Endothelial cell of umbilical vein (primary cell): ENCODE data around the gene SELENOV. TPM values are rescaled to one million over a fixed set of nuclear protein-coding genes. Genes with fewer than 3 reads are reported as not detected.

Experiments
- BruUV-seq: library from RNA; stranded (reverse); fragments of 400-500 nt; replicated peaks from 2 replicates; lab custom pipeline; 2021; lab: Mats Ljungman, UMichigan
- CTCF ChIA-PET: fragments of 300-600, 350-600 bp; sonication (Branson Sonifier 250); formaldehyde crosslinking; loops from one replicate; lab custom pipeline; 2021; ENCODE audit warnings: antibody characterized with exemption, inconsistent platforms; lab: Charles Lee
- POLR2A ChIA-PET: fragments of 300-600, 350-600 bp; sonication (Branson Sonifier 250); formaldehyde crosslinking; loops from one replicate; lab custom pipeline; 2021; ENCODE audit warnings: antibody characterized with exemption, inconsistent platforms; lab: Charles Lee
- DNase-seq: peaks from one replicate; pipeline ENCODE4 v3.0.0-alpha.2; 2011; ENCODE audit warnings: low read depth, low spot score
- FAIRE-seq: peaks from 2 replicates; lab custom pipeline; 2011; peaks lifted over from hg19 to GRCh38; lab: Jason Lieb, UNC
- H2AFZ ChIP-seq: 2 replicates; pipeline ENCODE4 v1.6.0; 2012; ENCODE audit warnings: low read depth, low read length, control low read depth, inconsistent platforms
- H3K27ac ChIP-seq: 2 replicates; pipeline ENCODE4 v1.5.1; 2011; ENCODE audit warnings: low read depth, mild to moderate bottlenecking, control low read depth, low read length, moderate library complexity; ENCODE audit not compliant: insufficient read depth
- H3K27me3 ChIP-seq, 2 experiments: 2 replicates each; pipeline versions ENCODE4 v1.6.0 to v1.6.1; 2011; ENCODE audit warnings: low read length in 2 of 2, mixed read lengths in 1 of 2; ENCODE audit not compliant: control insufficient read depth in 2 of 2, insufficient read depth in 2 of 2
- H3K36me3 ChIP-seq, 2 experiments: 2 replicates in 1 of 2; 3 replicates in 1 of 2; pipeline ENCODE4 v1.5.1; 2011; ENCODE audit warnings: low read length in 2 of 2, mild to moderate bottlenecking in 1 of 2, moderate library complexity in 1 of 2; ENCODE audit not compliant: control insufficient read depth in 2 of 2, insufficient read depth in 2 of 2; ENCODE audit errors: extremely low read depth in 1 of 2
- H3K4me1 ChIP-seq: 3 replicates; pipeline ENCODE4 v1.5.1; 2011; ENCODE audit warnings: mild to moderate bottlenecking, low read length; ENCODE audit not compliant: control insufficient read depth, insufficient read depth; ENCODE audit errors: extremely low read depth
- H3K4me2 ChIP-seq: 2 replicates; pipeline ENCODE4 v1.6.1; 2011; ENCODE audit warnings: low read length, control low read depth, mixed read lengths; ENCODE audit not compliant: insufficient read depth
- H3K4me3 ChIP-seq, 3 experiments: fragments of 200-600 bp in 1 of 3; sonication (generic), shearing (Covaris generic) in 1 of 3; replicated peaks in 1 of 3; 2 replicates each; pipeline ENCODE4 v1.5.1; 2011 to 2016; ENCODE audit warnings: control low read depth in 3 of 3, low read length in 3 of 3, mild to moderate bottlenecking in 2 of 3, inconsistent platforms in 1 of 3, low read depth in 1 of 3, moderate library complexity in 1 of 3; ENCODE audit not compliant: insufficient read depth in 1 of 3
- H3K79me2 ChIP-seq: 2 replicates; pipeline ENCODE4 v1.6.0; 2012; ENCODE audit warnings: low read length, inconsistent platforms; ENCODE audit not compliant: control insufficient read depth, insufficient read depth
- H3K9ac ChIP-seq: replicated peaks from 2 replicates; pipeline ENCODE3; 2011; ENCODE audit warnings: low read length, control low read depth; ENCODE audit not compliant: insufficient read depth; ENCODE audit errors: extremely low read depth
- H3K9me1 ChIP-seq: replicated peaks from 3 replicates; pipeline ENCODE4 v1.6.0; 2011; ENCODE audit warnings: mild to moderate bottlenecking, low read length; ENCODE audit not compliant: control insufficient read depth, insufficient read depth; ENCODE audit errors: extremely low read depth
- H3K9me3 ChIP-seq: replicated peaks from 2 replicates; pipeline ENCODE4 v1.5.1; 2012; ENCODE audit warnings: low read length, inconsistent platforms; ENCODE audit not compliant: control insufficient read depth, insufficient read depth
- H4K20me1 ChIP-seq: replicated peaks from 2 replicates; pipeline ENCODE3; 2011; ENCODE audit warnings: mild to moderate bottlenecking, low read length; ENCODE audit not compliant: control insufficient read depth, insufficient read depth; ENCODE audit errors: extremely low read depth
- CTCF ChIP-seq, 2 donors: IDR thresholded peaks; 1 replicate in 1 of 2; 2 replicates in 1 of 2; pipeline ENCODE4 v1.5.1; 2011; ENCODE audit warnings: low read length in 2 of 2, mild to moderate bottlenecking in 2 of 2, moderate library complexity in 2 of 2, control low read depth in 1 of 2, inconsistent platforms in 1 of 2, low read depth in 1 of 2; ENCODE audit not compliant: insufficient read depth in 1 of 2; ENCODE audit errors: extremely low read depth in 1 of 2
- EZH2 ChIP-seq: IDR thresholded peaks from 2 replicates; pipeline ENCODE4 v1.6.1; 2012; ENCODE audit warnings: borderline replicate concordance, low read depth, mild to moderate bottlenecking, moderate library complexity, low read length, inconsistent platforms; ENCODE audit not compliant: severe bottlenecking
- FOS ChIP-seq: IDR thresholded peaks from 2 replicates; pipeline ENCODE4 v1.6.1; 2011; ENCODE audit warnings: mild to moderate bottlenecking, low read length, moderate library complexity, borderline replicate concordance; ENCODE audit not compliant: insufficient read depth
- GATA2 ChIP-seq: IDR thresholded peaks from 2 replicates; pipeline ENCODE4 v1.7.0; 2011; ENCODE audit warnings: low read depth, mild to moderate bottlenecking, moderate library complexity, mixed read lengths, low read length; ENCODE audit not compliant: insufficient read length, insufficient read depth
- JUN ChIP-seq: IDR thresholded peaks from 2 replicates; pipeline ENCODE4 v1.6.1; 2011; ENCODE audit warnings: borderline replicate concordance, low read depth; ENCODE audit not compliant: insufficient read length, insufficient read depth
- MAX ChIP-seq: IDR thresholded peaks from 2 replicates; pipeline ENCODE4 v1.6.1; 2011; ENCODE audit not compliant: insufficient read depth, insufficient read length
- MYC ChIP-seq: IDR thresholded peaks from one replicate; pipeline ENCODE4 v1.6.1; 2011; ENCODE audit warnings: mild to moderate bottlenecking, low read depth, low read length
- POLR2A ChIP-seq: IDR thresholded peaks from 2 replicates; pipeline ENCODE4 v1.6.1; 2012; ENCODE audit warnings: low read depth, mild to moderate bottlenecking, control low read depth, low read length
- POLR2AphosphoS5 ChIP-seq: IDR thresholded peaks from 2 replicates; pipeline ENCODE4 v1.6.1; 2012; ENCODE audit warnings: low read depth, mild to moderate bottlenecking, control low read depth, low read length, moderate library complexity; ENCODE audit not compliant: insufficient read depth
- dilution Hi-C: fragments of 300-500 bp; cut with MboI; formaldehyde crosslinking; loops from one replicate; pipeline ENCODE4 v1.15.0; 2019; ENCODE audit warnings: low sequenced_read_pairs; ENCODE audit not compliant: extremely low pct_ligation_motif_present
- intact Hi-C: fragments of 100-400 bp; cut with micrococcal nuclease; formaldehyde crosslinking; loops from one replicate; pipeline ENCODE4 v1.10.0; 2022
- polyA plus RNA-seq, 4 experiments: library from polyadenylated mRNA; depleted of rRNA in 3 of 4; stranded (reverse) in 3 of 4; unstranded in 1 of 4; fragments of >200 nt; gene quantifications; 2 replicates each; pipeline versions ENCODE4 v1.2.1 to v1.2.3, GENCODE V29; 2011 to 2012; ENCODE audit warnings: missing spikeins in 1 of 4
- total RNA-seq: library from RNA; stranded (reverse); gene quantifications from 2 replicates; pipeline ENCODE4 v1.2.3, GENCODE V29; 2021

Gene SELENOV
- total and polyA plus RNA-seq, 2 donors (not counting 3 experiments of a cell fraction or from before 2014, with no cell fraction given), result not detected

- intact Hi-C loops, result no loop called here
- FAIRE-seq (no peak), DNase-seq (no peak)
- Histone ChIP-seq H3K4me1 (no peaks in the 10 kb centered on the region), H3K27me3 (peaks cover 36 to 43% of the 10 kb centered on the region in 2 experiments), H4K20me1 (no peaks in the 10 kb centered on the region), H3K9ac (no peak overlapping the region), H3K9me3 (no peaks in the 10 kb centered on the region), H3K4me3 (no peak overlapping the region), H3K79me2 (no peaks in the 10 kb centered on the region), H3K27ac (no peak overlapping the region), H3K9me1 (no peaks in the 10 kb centered on the region), H3K4me2 (no peak overlapping the region), H2AFZ (no peak overlapping the region), H3K36me3 (no peaks in the 10 kb centered on the region)
- dilution Hi-C loops, result no loop called here
- ChIA-PET CTCF (interaction anchor here (1.2 to 1.7 kb wide), 2 partner anchors 16 kb away, joined by 3 to 4 read pairs; no protein-coding TSS in a partner anchor), POLR2A (interaction anchor here (0.6 kb wide), 2 partner anchors 38 to 57 kb away, joined by 3 to 4 read pairs; partner anchors contain the start of gene TIMM50)
- BruUV-seq, result no TSS peak
- TF ChIP-seq POLR2AphosphoS5, result no peak
- TF ChIP-seq GATA2, result no peak
- no peak for TF ChIP-seq MYC
- TF ChIP-seq POLR2A, result no peak
- TF ChIP-seq JUN, result no peak
- TF ChIP-seq EZH2, result no peak
- no peak for TF ChIP-seq CTCF (IDR thresholded peaks at IDR 0.05; ENCODE audit: extremely low read depth in 1 of 2, insufficient read depth in 1 of 2, low read depth in 1 of 2, low read length in 2 of 2)
- TF ChIP-seq MAX, result no peak
- TF ChIP-seq FOS, result no peak
These were observed 3.5 kb downstream of the SELENOV start for GRCh38 chr19:39518458-39518857.
